ENCODE data around the gene STAC3. TPM values are rescaled to one million over a fixed set of nuclear protein-coding genes. Genes with fewer than 3 reads are reported as not detected.

STAC3 gene
- total and polyA plus RNA-seq, 2 of the 8 experiments (the other 6 are each of a cell fraction or from before 2014, with no cell fraction given) = 0.70 to 1.3 TPM

- no peak for TF ChIP-seq ASH2L (IDR thresholded peaks at IDR 0.05; ENCODE audit: low read length)
- TF ChIP-seq SRF (IDR thresholded peaks at IDR 0.05; ENCODE audit: low read depth, low read length) = no peak
- TF ChIP-seq EGR1 (IDR thresholded peaks at IDR 0.05; ENCODE audit: borderline replicate concordance, low read depth, low read length) = no peak
- TF ChIP-seq RXRA (IDR thresholded peaks at IDR 0.05; ENCODE audit: insufficient read depth, low read depth, low read length) = no peak
- no peak for TF ChIP-seq CEBPB (IDR thresholded peaks at IDR 0.05; ENCODE audit: low read depth, low read length)
- TF ChIP-seq BCL11A (IDR thresholded peaks at IDR 0.05; ENCODE audit: low read depth in 2 of 2, low read length in 2 of 2) = no peak
- no peak for TF ChIP-seq JUN (IDR thresholded peaks at IDR 0.05; ENCODE audit: low read depth, low read length)
- no peak for TF ChIP-seq TEAD4 (IDR thresholded peaks at IDR 0.05; ENCODE audit: low read depth, low read length)
- TF ChIP-seq FOSL1 (IDR thresholded peaks at IDR 0.05; ENCODE audit: insufficient read depth, low read depth, low read length) = no peak
- no peak for TF ChIP-seq CHD1 (IDR thresholded peaks at IDR 0.05; ENCODE audit: low read depth, low read length)
Observed at GRCh38 chr12:57210926-57211692, 39.9 kb downstream of the STAC3 start (continued).
